A673 (cell line): ENCODE data around the gene STARD10. TPM values are rescaled to one million over a fixed set of nuclear protein-coding genes. Genes with fewer than 3 reads are reported as not detected.

Source experiments
- BruUV-seq: library from RNA; stranded (reverse); fragments of 400-500 nt; replicated peaks from 2 replicates; lab custom pipeline; 2021; lab: Mats Ljungman, UMichigan
- CTCF ChIA-PET: fragments of 300-600 bp; sonication (Branson Sonifier 250); formaldehyde crosslinking; loops from one replicate; lab custom pipeline; 2022; ENCODE audit warnings: antibody characterized with exemption; lab: Charles Lee
- POLR2A ChIA-PET: fragments of 300-600 bp; sonication (Branson Sonifier 250); formaldehyde crosslinking; loops from one replicate; lab custom pipeline; 2022; ENCODE audit warnings: antibody characterized with exemption; ENCODE audit not compliant: low non-redundant PET; lab: Charles Lee
- DNase-seq: peaks from one replicate; pipeline ENCODE4 v3.0.0-alpha.2; 2015; ENCODE audit warnings: low spot score
- H3K27ac ChIP-seq: fragments of 200-600 bp; sonication (generic); 2 replicates; pipeline ENCODE4 v1.5.1; 2016; ENCODE audit warnings: mixed run types, low read depth, mild to moderate bottlenecking, mixed read lengths, antibody characterized with exemption, low read length; ENCODE audit not compliant: poor library complexity, severe bottlenecking
- H3K27me3 ChIP-seq: fragments of 200-600 bp; sonication (generic); replicated peaks from 2 replicates; pipeline ENCODE4 v1.6.1; 2017; ENCODE audit warnings: mixed run types, low read depth, mild to moderate bottlenecking, mixed read lengths, antibody characterized with exemption, low read length; ENCODE audit not compliant: insufficient read depth, poor library complexity
- H3K36me3 ChIP-seq: fragments of 200-600 bp; sonication (generic); 2 replicates; pipeline ENCODE4 v1.6.1; 2016; ENCODE audit warnings: mixed run types, mild to moderate bottlenecking, mixed read lengths, antibody characterized with exemption, low read length; ENCODE audit not compliant: insufficient read depth, poor library complexity, severe bottlenecking
- H3K4me1 ChIP-seq: fragments of 200-600 bp; sonication (generic); 2 replicates; pipeline ENCODE4 v1.6.1; 2017; ENCODE audit warnings: mixed run types, mild to moderate bottlenecking, mixed read lengths, antibody characterized with exemption, low read length; ENCODE audit not compliant: insufficient read depth, poor library complexity, severe bottlenecking
- H3K4me3 ChIP-seq: fragments of 200-600 bp; sonication (generic); 2 replicates; pipeline ENCODE4 v1.5.1; 2016; ENCODE audit warnings: low read depth, mixed run types, mild to moderate bottlenecking, mixed read lengths, low read length; ENCODE audit not compliant: poor library complexity, severe bottlenecking
- H3K9me3 ChIP-seq: fragments of 200-600 bp; sonication (generic); 2 replicates; pipeline ENCODE4 v1.6.1; 2016; ENCODE audit warnings: mixed run types, low read depth, mild to moderate bottlenecking, mixed read lengths, antibody characterized with exemption, low read length; ENCODE audit not compliant: poor library complexity, severe bottlenecking
- EZH2 ChIP-seq: fragments of 200-600 bp; sonication (generic); IDR thresholded peaks from 2 replicates; pipeline ENCODE4 v1.6.1; 2017; ENCODE audit warnings: borderline replicate concordance, low read depth, mild to moderate bottlenecking, mixed read lengths, antibody characterized with exemption, low read length; ENCODE audit not compliant: poor library complexity, severe bottlenecking
- intact Hi-C: fragments of 100-400 bp; cut with micrococcal nuclease; formaldehyde crosslinking; loops from one replicate; pipeline ENCODE4 v1.10.0; 2022; ENCODE audit not compliant: unreplicated experiment
- total RNA-seq: library from RNA; stranded (reverse); gene quantifications from 2 replicates; pipeline ENCODE4 v1.2.3, GENCODE V29; 2021
- TF ChIP-seq, protein P1 (sequence below): fragments of 300-800, 200-600 bp; sonication (generic); conservative IDR thresholded peaks from 2 replicates; pipeline ENCODE4 v1.5.1; 2017; ENCODE audit warnings: low read depth, mild to moderate bottlenecking, antibody characterized with exemption, low read length, moderate library complexity, mixed read lengths

STARD10 gene
- total RNA-seq, 1 experiment from 2014 or later: 16.9 TPM

DNA sequence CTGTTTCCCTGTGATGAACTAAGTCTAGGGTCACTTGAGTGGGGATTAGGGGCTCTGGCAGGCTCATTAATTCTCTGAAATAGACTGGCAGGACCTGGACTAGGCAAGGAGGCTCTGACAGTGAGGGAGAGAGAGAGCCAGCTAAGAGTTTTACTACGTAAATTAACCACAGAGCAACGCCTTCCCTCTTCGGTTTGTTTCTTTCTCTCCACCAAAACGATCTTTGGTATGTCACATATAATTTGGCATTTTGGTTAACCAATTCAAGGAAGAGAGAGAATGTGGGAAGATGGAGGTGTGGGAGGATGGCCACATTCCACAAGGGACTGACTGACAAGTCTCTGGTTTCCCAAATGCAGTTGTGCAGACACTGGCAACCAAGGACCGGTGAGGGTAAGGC, 48.3 kb upstream of the STARD10 start:
- Histone ChIP-seq H3K4me3 (no peak overlapping the region), H3K27me3 (no peaks in the 10 kb centered on the region), H3K36me3 (peaks cover 13% of the 10 kb centered on the region), H3K4me1 (no peaks in the 10 kb centered on the region), H3K9me3 (no peaks in the 10 kb centered on the region), H3K27ac (no peak overlapping the region)
- intact Hi-C loops: no loop called here
- no TSS peak for BruUV-seq
- TF ChIP-seq, protein P1, sequence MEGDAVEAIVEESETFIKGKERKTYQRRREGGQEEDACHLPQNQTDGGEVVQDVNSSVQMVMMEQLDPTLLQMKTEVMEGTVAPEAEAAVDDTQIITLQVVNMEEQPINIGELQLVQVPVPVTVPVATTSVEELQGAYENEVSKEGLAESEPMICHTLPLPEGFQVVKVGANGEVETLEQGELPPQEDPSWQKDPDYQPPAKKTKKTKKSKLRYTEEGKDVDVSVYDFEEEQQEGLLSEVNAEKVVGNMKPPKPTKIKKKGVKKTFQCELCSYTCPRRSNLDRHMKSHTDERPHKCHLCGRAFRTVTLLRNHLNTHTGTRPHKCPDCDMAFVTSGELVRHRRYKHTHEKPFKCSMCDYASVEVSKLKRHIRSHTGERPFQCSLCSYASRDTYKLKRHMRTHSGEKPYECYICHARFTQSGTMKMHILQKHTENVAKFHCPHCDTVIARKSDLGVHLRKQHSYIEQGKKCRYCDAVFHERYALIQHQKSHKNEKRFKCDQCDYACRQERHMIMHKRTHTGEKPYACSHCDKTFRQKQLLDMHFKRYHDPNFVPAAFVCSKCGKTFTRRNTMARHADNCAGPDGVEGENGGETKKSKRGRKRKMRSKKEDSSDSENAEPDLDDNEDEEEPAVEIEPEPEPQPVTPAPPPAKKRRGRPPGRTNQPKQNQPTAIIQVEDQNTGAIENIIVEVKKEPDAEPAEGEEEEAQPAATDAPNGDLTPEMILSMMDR: no peak
- TF ChIP-seq EZH2: no peak
- ChIA-PET CTCF (no interaction called here), POLR2A (no interaction called here)
- no peak for DNase-seq

DNA sequence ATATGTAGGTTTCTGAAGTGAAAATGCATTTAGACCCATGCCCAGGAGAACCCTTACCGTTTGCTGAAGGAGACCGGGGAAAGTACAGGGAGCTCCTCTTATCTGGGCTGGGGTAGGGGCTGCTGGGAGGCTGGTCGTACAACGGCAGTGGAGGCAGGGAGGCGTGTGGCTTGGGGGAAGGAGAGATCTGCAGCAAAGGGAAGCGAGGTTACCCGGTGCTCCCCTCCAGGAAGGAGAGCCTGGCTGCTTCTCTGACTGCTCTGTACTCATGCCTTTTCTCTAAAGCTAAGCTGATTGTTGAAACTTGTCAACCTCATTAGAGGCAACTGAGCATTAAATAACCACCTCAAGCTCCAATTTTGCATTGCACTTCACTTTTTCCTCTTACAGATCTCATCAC, 47.5 kb upstream of the STARD10 start:
- ChIA-PET POLR2A (no interaction called here), CTCF (interaction anchor here (0.7 kb wide), 1 partner anchor 10 kb away, joined by 8 read pairs; no protein-coding TSS in a partner anchor)
- Histone ChIP-seq H3K27me3 (no peaks in the 10 kb centered on the region), H3K27ac (no peak overlapping the region), H3K36me3 (peaks cover 16% of the 10 kb centered on the region), H3K4me1 (no peaks in the 10 kb centered on the region), H3K9me3 (no peaks in the 10 kb centered on the region), H3K4me3 (no peak overlapping the region)
- no peak for DNase-seq
- intact Hi-C loops: no loop called here
- TF ChIP-seq EZH2: no peak
- TF ChIP-seq, protein P1: no peak
- no TSS peak for BruUV-seq

DNA sequence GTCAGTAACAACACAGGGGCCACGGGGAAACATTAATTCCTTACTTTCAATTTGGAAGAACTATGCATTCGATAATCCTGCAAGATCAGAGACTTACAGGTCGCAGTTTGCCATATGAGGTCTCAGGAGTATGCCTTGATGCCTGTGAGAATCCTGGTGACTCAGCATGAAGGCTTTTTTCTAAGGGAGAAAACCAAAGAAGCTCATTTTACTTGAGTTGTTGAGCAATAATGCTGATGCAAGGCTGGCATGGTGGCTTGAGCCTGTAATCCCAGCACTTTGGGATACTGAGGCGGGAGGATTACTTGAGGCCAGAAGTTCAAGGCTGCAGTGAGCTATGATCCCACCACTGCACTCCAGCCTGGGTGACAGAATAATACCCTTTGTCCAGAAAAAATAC, 46.9 kb upstream of the STARD10 start:
- intact Hi-C loops: no loop called here
- BruUV-seq: no TSS peak
- peak; percentile 30 for DNase-seq
- Histone ChIP-seq H3K4me3 (no peak overlapping the region), H3K4me1 (no peaks in the 10 kb centered on the region), H3K27ac (no peak overlapping the region), H3K9me3 (no peaks in the 10 kb centered on the region), H3K27me3 (no peaks in the 10 kb centered on the region), H3K36me3 (peaks cover 16% of the 10 kb centered on the region)
- ChIA-PET CTCF (interaction anchor here (0.7 kb wide), 1 partner anchor 9 kb away, joined by 8 read pairs; no protein-coding TSS in a partner anchor), POLR2A (interaction anchor here (0.5 kb wide), 1 partner anchor 75 kb away, joined by 3 read pairs; no protein-coding TSS in a partner anchor)
- TF ChIP-seq, protein P1: no peak
- TF ChIP-seq EZH2: no peak
